ENCODE measurements around the gene KAT6B. TPM values are rescaled to one million over a fixed set of nuclear protein-coding genes. Genes with fewer than 3 reads are reported as not detected.

Gene KAT6B
- total RNA-seq, 2 donors from 2014 or later = 28.0 to 97.8 TPM

DNA sequence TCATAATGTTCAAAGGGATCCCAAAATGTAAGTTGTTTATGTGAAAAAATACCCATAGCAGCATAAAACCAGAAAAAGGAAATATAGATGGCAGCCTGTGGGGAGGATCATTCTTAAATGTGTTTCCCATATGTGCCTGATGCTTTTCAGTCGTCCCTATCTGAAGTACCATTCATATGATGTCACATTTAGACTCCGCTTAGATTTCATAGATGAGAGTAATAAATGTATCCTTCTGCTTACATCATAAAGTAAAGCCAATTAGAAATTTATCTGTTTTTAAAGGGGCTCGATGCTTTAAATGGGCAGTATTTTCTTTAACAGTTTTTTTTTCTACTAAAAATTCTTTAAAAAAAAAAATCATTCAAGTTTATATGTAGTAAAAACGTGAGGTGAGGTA lies 136.1 kb downstream of the KAT6B start:
- 88% methylated on average over 4 of the region's 4 CpGs for WGBS
- TF ChIP-seq CTCF (IDR thresholded peaks at IDR 0.05) (no peak), POLR2AphosphoS5 (IDR thresholded peaks at IDR 0.05) (no peak), POLR2A (IDR thresholded peaks at IDR 0.05) (no peak)
- Histone ChIP-seq H3K27me3 (replicated peaks; ENCODE audit: insufficient read depth) (no peaks in the 10 kb centered on the region), H3K4me1 (replicated peaks) (no peaks in the 10 kb centered on the region), H3K36me3 (no peaks in the 10 kb centered on the region), H3K27ac (no peak overlapping the region), H3K9me3 (no peaks in the 10 kb centered on the region), H3K4me3 (no peak overlapping the region)
- intact Hi-C loops (cut with DNase I) = no loop called here
- no peak for DNase-seq (ENCODE audit: low spot score)

- Histone ChIP-seq H3K36me3 (no peaks in the 10 kb centered on the region), H3K27ac (no peak overlapping the region), H3K4me1 (replicated peaks) (no peaks in the 10 kb centered on the region), H3K9me3 (no peaks in the 10 kb centered on the region), H3K4me3 (no peak overlapping the region), H3K27me3 (replicated peaks; ENCODE audit: insufficient read depth) (no peaks in the 10 kb centered on the region)
- WGBS = 97% methylated on average over 3 of the region's 3 CpGs
- DNase-seq (ENCODE audit: low spot score) = no peak
- TF ChIP-seq POLR2AphosphoS5 (IDR thresholded peaks at IDR 0.05) (no peak), CTCF (IDR thresholded peaks at IDR 0.05) (no peak), POLR2A (IDR thresholded peaks at IDR 0.05) (no peak)
- intact Hi-C loops (cut with DNase I) = no loop called here
Measured at GRCh38 chr10:74963549-74963948, 137.1 kb downstream of the KAT6B start.

DNA sequence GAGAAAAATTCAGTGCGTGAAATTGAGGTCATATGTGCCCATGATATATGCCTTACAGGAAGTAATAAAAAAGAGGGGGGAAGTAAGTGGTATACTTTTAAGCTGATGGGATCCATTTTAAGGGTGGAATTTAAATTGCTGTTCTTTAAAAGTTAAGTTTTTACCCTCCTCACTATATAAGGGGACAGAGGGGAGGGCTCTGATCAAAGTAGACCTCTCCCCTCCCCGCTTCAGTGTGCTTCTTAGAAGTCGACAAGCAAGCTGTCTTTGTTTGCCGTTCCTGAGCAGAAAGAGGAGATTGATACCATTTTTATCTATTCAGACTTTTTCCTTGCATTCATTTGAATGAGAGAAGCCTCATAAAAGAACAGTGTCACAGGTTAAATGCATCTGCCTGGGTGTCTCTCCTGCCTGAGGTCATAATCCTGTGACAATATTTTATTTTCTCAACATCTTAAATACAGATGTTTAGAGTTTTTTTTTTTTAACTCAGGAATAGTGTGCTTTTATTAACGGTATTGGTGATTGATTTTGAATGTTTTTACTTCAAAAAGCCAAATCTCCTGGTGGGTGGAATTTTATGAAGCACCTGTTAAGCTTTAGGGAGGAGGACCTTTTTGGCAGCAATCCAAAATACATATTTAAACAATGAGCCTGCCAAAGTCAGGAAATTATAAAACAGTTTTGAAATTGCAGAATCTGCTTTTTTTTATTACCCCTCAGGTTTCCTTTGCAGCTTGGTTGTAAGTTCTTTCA lies 141.7 kb downstream of the KAT6B start:
- Histone ChIP-seq H3K27me3 (replicated peaks; ENCODE audit: insufficient read depth) (no peaks in the 10 kb centered on the region), H3K4me3 (no peak overlapping the region), H3K9me3 (no peaks in the 10 kb centered on the region), H3K36me3 (no peaks in the 10 kb centered on the region), H3K27ac (no peak overlapping the region), H3K4me1 (replicated peaks) (no peaks in the 10 kb centered on the region)
- intact Hi-C loops (cut with DNase I) = no loop called here
- no peak for DNase-seq (ENCODE audit: low spot score)
- WGBS = 43% methylated on average over 5 of the region's 5 CpGs
- TF ChIP-seq CTCF (IDR thresholded peaks at IDR 0.05) (no peak), POLR2AphosphoS5 (IDR thresholded peaks at IDR 0.05) (no peak), POLR2A (IDR thresholded peaks at IDR 0.05) (no peak)

GRCh38 chr10:74968667-74969061 lies 142.3 kb downstream of the KAT6B start:
- Histone ChIP-seq H3K9me3 (no peaks in the 10 kb centered on the region), H3K27ac (no peak overlapping the region), H3K4me1 (replicated peaks) (no peaks in the 10 kb centered on the region), H3K4me3 (no peak overlapping the region), H3K36me3 (no peaks in the 10 kb centered on the region), H3K27me3 (replicated peaks; ENCODE audit: insufficient read depth) (no peaks in the 10 kb centered on the region)
- 44% methylated on average over 4 of the region's 4 CpGs for WGBS
- no peak for DNase-seq (ENCODE audit: low spot score)
- TF ChIP-seq POLR2A (IDR thresholded peaks at IDR 0.05) = no peak
- TF ChIP-seq CTCF (IDR thresholded peaks at IDR 0.05) = no peak
- TF ChIP-seq POLR2AphosphoS5 (IDR thresholded peaks at IDR 0.05) = no peak
- intact Hi-C loops (cut with DNase I) = no loop called here

GRCh38 chr10:74969093-74969492 lies 142.7 kb downstream of the KAT6B start:
- Histone ChIP-seq H3K27me3 (replicated peaks; ENCODE audit: insufficient read depth) (no peaks in the 10 kb centered on the region), H3K9me3 (no peaks in the 10 kb centered on the region), H3K4me1 (replicated peaks) (no peaks in the 10 kb centered on the region), H3K27ac (no peak overlapping the region), H3K36me3 (no peaks in the 10 kb centered on the region), H3K4me3 (no peak overlapping the region)
- intact Hi-C loops (cut with DNase I) = no loop called here
- no peak for DNase-seq (ENCODE audit: low spot score)
- WGBS = 90% methylated on average over 2 of the region's 2 CpGs
- TF ChIP-seq CTCF (IDR thresholded peaks at IDR 0.05) (no peak), POLR2AphosphoS5 (IDR thresholded peaks at IDR 0.05) (no peak), POLR2A (IDR thresholded peaks at IDR 0.05) (no peak)

Data from prostate gland (tissue), 2 donors.